Astrocyte of the spinal cord (primary cell): ENCODE results near the gene CCDC50.

Experiments used
- DNase-seq: peaks from one replicate; pipeline ENCODE4 v3.0.0; 2011; ENCODE audit warnings: low read depth, low spot score
- H3K4me3 ChIP-seq: 2 replicates; pipeline ENCODE4 v1.5.1; 2011; ENCODE audit warnings: low read depth, mild to moderate bottlenecking, low read length, moderate library complexity
- in situ Hi-C: cut with HindIII; loops from 2 replicates; pipeline ENCODE4 v1.10.0; 2017; ENCODE audit warnings: low sequenced_read_pairs
- TF ChIP-seq, protein P1 (sequence below): IDR thresholded peaks from 2 replicates; pipeline ENCODE4 v1.5.1; 2012; ENCODE audit warnings: low read depth, mild to moderate bottlenecking, low read length, inconsistent platforms

CCDC50 gene

DNA sequence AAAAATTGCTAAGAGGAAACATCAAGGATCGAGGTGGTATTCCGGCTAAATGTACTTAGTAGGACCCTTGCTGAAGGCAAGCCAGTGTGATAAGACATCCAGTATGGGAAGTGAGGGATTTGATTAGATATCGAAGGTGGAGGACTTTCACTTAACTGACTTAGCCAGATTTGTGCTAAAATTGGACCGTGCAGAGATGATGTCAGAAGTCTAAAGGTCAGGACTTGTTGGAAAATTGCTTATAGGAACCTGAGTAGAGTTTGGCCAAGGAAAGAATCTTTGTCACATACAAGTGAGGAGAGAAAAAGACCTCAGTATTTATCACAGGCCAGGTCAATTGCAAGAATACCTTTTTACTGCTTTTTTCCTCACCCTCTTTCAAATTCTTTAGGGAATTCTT, 100.9 kb downstream of the CCDC50 start:
- TF ChIP-seq, protein P1, sequence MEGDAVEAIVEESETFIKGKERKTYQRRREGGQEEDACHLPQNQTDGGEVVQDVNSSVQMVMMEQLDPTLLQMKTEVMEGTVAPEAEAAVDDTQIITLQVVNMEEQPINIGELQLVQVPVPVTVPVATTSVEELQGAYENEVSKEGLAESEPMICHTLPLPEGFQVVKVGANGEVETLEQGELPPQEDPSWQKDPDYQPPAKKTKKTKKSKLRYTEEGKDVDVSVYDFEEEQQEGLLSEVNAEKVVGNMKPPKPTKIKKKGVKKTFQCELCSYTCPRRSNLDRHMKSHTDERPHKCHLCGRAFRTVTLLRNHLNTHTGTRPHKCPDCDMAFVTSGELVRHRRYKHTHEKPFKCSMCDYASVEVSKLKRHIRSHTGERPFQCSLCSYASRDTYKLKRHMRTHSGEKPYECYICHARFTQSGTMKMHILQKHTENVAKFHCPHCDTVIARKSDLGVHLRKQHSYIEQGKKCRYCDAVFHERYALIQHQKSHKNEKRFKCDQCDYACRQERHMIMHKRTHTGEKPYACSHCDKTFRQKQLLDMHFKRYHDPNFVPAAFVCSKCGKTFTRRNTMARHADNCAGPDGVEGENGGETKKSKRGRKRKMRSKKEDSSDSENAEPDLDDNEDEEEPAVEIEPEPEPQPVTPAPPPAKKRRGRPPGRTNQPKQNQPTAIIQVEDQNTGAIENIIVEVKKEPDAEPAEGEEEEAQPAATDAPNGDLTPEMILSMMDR = no peak
- in situ Hi-C loops = no loop called here
- H3K4me3 ChIP-seq = no peak overlapping the region
- no peak for DNase-seq

DNA sequence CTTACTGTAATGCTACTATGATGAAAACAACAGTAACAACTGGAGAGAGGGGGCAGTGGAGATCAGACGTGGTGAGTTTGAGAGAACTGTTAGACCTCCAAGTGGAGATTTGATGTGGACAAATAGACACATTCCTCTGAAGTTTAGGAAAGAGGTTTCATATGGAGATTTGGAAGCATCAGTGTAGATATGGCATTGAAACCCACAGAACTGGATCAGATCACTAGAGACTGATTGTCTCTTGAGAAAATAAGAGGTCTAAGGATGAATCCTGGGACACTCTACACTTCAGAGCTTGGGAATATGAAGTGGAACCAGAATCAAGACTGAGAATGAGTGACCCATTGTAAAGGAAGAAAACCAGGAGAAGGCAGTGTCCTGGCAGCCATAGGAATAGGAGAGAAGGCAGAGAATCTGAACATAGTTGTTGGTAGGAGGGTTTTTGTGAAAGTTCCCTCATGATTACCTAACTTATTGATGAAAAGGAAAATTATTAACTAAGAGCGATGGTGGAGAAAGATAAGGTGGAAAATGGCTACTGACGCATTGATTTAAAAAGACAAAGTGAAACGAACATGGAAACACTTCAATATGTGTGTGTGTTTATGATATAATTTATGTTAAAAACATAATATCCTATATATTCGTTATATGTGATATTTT, 102.1 kb downstream of the CCDC50 start:
- TF ChIP-seq, protein P1 = no peak
- H3K4me3 ChIP-seq = no peak overlapping the region
- DNase-seq = no peak
- in situ Hi-C loops = no loop called here

DNA sequence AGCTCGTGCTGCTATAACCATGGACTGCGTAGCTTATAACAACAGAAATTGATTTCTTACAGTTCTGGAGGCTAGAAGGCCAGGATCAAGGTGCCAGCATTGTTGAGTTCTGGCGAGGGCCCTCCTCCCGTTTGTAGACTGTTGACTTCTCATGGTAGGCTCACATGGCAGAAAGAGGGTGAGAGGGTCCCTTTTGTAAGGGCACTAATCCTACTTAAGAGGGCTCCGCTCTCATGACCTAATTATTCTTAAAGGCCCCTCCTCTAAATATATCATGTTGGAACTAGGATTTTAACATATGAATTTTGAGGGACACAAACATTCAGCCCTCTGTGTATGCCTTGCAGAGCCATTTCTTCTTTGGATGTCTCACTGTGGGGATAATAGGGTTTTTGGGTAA, 103.0 kb downstream of the CCDC50 start:
- no peak for DNase-seq
- in situ Hi-C loops = no loop called here
- no peak overlapping the region for H3K4me3 ChIP-seq
- TF ChIP-seq, protein P1 = no peak

DNA sequence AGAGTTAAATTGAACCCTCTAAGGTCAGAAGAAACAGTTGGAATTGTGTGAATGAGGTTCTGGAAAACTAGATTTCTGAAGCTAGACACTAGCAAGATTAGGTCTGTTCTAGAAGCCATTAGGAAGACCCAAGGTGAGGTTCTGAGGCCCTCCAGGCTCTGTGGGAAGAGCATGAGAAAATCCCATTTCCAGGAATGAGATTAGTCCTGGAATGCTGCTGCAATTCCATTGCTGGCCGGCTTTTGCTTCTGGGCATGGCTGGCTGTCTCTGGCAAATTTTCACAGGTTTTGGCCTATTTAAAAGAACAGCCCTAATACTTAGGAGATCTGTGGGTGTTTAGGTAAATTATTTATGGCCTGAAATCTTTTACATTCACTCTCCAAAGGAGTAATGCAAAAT, 104.8 kb downstream of the CCDC50 start:
- TF ChIP-seq, protein P1 = no peak
- DNase-seq = no peak
- in situ Hi-C loops = no loop called here
- H3K4me3 ChIP-seq = no peak overlapping the region

DNA sequence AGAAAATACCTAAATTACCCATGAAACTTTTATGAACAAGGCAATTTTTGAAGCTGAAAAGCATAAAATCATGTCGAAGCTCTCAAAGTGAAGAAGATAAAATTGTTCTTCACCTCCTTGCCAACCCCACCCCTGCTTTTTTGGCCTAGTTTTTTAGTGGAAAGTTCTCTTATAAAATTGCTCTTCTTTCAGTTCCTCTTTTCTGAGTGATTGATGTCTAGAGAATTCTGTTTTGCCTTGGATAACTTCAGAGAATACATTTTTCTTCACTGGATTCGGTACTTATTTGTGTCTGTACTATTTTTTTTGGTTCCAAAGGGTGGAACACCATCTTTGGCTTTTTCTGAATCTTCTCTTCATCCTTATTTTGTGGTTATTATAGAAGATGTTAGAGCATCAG, 106.8 kb downstream of the CCDC50 start:
- TF ChIP-seq, protein P1 = no peak
- no peak overlapping the region for H3K4me3 ChIP-seq
- no peak for DNase-seq
- in situ Hi-C loops = no loop called here

DNA sequence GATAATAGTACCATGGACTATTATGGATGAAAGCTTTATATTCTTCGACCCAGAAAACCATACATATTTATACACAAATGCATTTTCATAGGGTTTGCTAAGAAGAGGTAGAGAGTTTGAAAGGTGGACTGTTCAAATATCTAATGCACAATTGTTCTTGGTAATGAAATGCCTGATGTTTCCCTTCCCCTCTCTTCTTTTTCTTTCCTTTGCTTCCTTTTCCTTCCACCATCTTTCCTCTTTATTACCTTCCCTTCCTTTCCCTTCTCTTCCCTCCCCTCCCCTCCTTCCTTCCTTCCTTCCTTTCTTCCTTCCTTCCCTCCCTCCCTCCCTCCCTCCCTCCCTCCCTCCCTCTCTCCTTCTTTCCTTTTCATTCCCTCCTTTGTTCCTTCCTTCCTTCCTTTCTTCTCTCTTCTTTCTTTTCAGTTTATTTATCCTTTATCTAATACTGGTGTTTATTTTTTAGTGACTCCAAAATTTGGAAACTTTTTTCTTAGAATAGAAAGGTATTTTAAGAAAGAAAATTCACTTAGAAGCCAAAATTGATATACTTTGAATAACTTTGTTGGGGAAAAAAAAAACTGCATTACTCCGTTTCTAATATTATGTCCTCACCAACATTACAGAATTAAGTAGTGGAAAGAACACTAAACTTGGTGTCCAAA, 109.1 kb downstream of the CCDC50 start:
- in situ Hi-C loops = no loop called here
- no peak overlapping the region for H3K4me3 ChIP-seq
- TF ChIP-seq, protein P1 = no peak
- no peak for DNase-seq
